HG02642 (cell line): ENCODE measurements around the gene GPR137B.

ENCODE experiments used
- ATAC-seq: cut with Tn5 transposase; IDR thresholded peaks from one replicate; pipeline ENCODE4 v1.9.1; 2021; ENCODE audit warnings: mild to moderate bottlenecking; ENCODE audit not compliant: unreplicated experiment, poor library complexity

GPR137B gene

GRCh38 chr1:236141447-236142252 lies 689 bp upstream of the GPR137B start:
- peak; percentile 23 for ATAC-seq

- ATAC-seq: peak; percentile 30
These were observed 987 bp downstream of the GPR137B start for GRCh38 chr1:236143104-236143948.

DNA sequence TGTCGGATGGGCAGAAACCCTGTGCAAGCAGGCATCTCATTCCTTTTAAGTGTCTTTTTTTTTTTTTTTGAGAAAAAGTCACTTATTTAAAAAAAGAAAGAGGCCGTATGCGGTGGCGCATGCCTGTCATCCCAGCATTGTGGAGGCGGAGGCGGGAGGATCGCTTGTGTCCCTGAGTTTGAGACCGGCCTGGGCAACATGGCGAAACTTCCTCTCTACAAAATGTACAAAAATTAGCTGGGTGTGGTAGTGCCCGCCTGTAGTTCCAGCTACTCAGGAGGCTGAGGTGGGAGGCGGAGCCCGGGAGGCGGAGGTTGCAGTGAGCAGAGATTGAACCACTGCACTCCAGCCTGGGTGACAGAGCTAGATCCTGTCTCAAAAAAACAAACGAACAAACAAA lies 1.7 kb downstream of the GPR137B start:
- ATAC-seq: no peak

GRCh38 chr1:236144446-236145150 lies 2.3 kb downstream of the GPR137B start:
- peak; percentile 28 for ATAC-seq

DNA sequence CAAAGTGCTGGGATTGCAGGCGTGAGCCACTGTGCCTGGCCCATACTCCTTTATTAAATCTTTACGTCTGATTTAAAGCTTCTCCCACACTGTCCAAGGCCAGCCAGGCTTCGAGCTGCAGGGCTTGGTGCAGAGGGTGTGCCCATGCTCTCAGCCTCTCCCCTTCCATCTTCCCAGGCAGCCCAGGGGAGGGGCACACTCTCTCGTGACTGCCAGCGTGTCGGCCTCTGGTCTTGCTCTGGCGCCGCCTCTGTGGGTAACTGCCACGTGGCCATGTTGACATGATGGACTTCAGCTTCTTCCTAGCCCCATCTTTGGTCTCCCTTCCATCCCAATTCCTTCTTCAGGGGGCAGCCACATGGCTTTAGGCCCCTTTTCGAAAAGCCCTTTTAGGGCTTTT lies 4.7 kb downstream of the GPR137B start:
- ATAC-seq: no peak

- ATAC-seq: no peak
These were observed 5.5 kb downstream of the GPR137B start for GRCh38 chr1:236147521-236148469.

DNA sequence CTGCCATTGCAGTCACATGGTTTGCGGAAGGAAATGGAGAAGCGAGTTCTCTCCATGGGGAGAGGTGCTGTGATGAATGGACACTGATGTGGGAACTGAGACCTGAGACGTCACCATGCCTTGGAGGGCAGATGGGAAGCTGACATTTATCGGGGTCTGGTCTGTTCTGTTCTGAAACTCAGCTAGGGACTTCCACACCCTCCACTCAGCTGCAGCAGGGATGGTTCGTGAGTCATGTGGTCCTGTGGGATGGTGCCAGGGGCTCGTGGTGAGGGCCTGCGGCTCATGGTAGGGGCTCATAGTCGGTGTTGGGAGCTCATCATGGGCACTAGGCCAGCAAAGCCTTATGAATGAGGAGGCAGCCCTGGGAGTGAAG lies 6.1 kb downstream of the GPR137B start:
- no peak for ATAC-seq

DNA sequence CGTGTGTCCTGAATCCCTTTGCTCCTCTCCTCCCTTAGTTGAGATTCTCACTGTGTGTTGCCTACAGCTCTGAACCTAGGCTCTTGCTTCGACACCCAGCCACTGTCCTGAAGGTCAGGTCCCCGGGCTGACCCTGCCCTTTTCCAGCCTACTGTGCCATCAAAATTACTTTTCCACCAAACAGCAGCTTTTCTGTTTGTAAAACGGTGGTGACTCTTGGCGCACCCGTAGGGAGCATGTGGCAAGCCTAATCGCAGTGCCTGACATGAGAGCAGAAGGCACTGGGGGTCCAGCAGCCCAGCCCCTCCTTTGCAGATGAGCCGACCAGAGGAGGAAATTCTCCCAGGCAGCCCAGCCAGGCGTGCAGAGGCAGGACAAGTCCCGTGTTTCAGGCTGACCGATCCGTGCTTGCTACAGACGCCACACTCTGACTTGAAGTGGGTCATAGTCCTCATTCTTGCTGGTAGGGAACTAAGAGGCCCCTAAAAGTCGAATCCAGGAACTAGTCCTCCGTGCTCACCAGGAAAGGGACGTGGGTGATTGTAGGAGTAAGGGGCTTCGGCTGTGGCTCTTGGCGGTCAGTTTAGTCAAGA lies 6.8 kb downstream of the GPR137B start:
- no peak for ATAC-seq

DNA sequence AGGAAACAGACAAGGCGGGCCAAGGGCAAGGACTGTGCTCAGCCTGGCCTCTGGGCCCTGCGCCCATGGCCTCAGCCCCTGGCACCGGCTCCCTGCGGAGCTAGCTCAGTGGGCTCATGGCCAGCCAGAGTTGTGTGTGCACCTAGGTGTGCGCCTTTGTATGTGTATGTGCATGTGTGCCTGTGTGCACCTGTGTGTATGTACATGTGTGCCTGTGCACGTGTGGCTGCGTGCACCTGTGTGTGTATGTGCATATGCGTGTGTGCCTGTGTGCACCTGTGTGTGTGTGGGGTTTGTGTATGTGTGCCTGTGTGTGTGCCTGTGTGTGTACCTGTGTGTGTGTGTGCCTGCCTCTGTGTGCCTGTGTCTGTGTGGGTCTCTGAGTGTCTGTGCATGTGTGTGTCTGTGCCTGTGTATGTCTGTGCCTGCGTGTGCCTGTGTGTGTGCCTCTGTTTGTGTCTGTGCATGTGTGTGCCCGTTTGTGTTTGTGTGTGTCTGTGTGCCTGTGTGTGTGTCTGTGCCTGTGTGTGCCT lies 7.4 kb downstream of the GPR137B start:
- ATAC-seq: no peak

GRCh38 chr1:236150311-236150955 lies 8.1 kb downstream of the GPR137B start:
- ATAC-seq: no peak

DNA sequence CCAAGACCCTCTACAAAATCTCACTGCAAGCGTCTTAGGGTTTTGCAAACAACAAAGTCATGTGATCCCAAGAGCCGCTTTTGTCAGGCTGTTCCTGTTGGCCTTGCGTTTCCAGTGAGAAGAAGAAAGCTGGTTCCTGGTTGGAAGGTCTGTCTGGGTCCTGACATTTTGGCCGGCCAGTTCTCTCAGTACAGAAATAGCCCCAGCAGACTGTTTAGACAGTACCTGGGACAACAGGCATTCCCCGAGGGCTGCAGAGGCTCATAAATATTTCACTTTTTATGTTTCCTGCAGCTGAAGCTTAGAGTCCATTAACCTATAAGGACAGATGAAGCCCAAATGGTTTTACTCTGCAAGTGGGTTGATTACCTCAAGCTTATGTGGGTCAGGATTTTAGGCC lies 8.6 kb downstream of the GPR137B start:
- ATAC-seq: no peak

- ATAC-seq: no peak
These were observed 9.5 kb downstream of the GPR137B start for GRCh38 chr1:236151739-236152424.

DNA sequence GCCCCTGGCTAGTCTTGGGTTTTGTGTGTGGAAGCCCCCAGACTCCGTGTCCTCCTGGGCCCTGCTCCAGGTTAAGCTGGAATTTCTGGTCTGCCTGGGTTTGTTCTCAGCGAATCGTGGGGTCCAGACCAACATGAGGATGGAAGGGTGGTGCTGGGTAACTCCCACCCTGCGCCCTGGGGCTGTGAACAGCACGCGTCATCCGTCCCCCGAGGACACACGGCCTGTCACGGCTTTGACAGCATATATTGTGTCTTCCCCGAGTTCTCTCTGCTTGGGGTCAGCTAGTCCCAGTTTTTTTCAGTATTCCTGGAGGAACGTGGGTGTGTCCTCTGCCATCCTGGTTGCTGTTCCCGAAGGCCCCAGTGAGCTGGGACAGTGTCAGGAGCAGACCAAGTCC lies 11.8 kb downstream of the GPR137B start:
- no peak for ATAC-seq

DNA sequence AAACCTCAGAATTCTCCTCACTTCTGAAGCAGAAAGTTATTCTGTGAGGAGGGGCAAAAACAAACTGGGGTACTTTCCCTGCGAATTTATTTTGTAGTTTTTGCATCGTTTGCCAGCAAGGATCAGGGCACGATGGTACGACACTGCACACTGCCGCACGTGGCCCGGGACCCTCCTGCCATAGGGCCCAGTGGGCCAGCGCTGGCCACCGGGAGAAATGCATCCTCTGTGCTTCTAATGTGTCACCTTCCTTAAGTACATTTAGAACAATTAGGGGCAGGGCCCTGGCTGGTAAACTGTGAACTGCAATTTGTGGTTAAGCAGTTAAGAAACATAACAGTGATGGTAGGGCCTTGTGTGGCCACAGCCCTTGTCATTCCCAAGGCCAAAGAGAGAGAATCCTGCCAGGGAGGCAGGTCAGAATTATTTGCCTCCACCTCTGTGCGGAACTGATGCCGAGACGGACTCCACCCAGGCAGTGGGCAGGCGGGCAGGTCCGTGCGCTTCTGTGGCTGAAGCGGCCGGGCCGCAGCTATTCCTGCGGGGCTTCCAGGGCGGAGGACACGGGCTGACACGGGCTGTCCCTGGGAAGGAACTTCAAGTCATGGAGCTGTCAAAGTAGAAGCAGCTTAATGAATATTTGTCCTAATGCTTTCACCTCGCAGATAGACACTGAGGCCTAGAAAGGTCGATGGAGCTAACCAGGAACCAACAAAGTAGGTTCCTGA lies 12.5 kb downstream of the GPR137B start:
- ATAC-seq: no peak

DNA sequence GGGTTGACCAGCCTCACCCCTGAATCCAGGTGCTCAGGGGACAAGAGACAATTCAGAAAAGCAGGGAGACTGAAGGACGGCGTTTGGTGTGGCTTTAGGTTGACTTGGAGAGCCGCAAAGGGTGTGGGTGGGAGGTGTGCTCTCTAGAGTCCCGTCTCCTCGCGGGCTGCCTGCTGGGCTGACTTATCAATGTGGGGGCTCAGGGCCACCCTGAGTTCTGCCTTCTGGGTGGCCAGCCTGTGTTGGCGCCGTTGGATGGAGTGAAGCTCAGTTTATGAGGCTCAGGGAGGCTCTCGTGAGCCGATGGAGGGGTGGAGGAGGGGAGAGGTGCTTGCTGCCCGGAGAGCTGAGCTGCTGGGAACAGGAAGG lies 13.0 kb downstream of the GPR137B start:
- ATAC-seq: no peak

GRCh38 chr1:236155841-236156503 lies 13.6 kb downstream of the GPR137B start:
- ATAC-seq: no peak
